ENCODE data around the gene XPO6.

The XPO6 gene

DNA sequence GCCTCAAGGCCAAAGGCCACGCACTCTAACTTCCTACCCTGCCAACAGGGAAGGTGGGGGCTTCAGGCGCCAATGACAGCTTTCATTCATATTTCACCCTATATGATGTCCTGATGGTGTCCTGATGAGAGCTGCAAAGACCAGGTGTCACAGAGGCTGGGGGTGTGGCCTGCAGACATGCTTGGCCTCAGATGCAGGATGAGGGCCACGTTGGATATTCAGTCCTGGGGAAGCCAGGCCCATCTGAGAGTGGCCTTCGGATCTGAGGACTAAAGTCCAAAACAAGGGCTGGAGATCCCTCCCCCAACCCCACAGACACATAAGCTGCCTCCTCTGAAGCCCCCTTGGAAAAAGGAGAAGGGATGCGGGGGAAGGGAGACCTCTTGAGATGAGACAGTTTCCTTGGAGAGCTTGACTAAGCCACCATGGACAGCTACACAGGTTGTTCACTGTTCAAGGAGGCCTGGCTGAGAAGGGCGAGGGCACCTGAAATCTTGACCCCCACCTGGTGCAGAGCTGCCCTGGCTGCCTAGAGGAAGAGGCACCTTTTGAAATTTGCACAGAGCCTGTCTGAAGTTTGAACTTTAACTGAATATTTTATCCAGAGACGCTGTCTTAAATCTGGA is 124.0 kb downstream of the XPO6 start:
- no peak for DNase-seq

DNA sequence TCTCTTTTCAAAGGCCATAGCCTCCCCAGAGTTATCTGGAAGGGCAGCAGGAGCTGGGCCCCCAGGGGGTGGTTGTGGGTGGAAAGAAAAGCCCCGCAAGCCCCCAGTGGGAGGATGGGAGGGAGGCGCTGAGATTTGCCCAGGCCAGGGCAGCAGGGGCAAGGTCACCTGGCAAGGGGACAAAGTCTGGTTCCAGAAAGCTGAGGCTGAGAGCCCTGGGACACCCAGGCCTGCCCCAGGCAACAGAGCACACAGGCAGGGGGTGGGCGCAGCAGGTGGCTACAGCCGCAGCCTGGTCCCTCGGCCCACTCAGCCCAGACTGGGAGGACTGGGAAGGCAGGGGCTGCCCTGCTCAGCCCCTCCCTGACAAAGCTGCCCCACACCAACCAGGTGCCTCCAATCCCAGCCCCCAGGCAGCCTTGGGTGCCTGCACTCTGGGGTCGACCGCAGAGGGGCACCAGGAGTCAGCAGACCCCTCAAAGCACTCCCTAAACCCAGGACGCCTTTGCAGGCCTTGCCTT is 124.6 kb downstream of the XPO6 start:
- no peak for DNase-seq

DNA sequence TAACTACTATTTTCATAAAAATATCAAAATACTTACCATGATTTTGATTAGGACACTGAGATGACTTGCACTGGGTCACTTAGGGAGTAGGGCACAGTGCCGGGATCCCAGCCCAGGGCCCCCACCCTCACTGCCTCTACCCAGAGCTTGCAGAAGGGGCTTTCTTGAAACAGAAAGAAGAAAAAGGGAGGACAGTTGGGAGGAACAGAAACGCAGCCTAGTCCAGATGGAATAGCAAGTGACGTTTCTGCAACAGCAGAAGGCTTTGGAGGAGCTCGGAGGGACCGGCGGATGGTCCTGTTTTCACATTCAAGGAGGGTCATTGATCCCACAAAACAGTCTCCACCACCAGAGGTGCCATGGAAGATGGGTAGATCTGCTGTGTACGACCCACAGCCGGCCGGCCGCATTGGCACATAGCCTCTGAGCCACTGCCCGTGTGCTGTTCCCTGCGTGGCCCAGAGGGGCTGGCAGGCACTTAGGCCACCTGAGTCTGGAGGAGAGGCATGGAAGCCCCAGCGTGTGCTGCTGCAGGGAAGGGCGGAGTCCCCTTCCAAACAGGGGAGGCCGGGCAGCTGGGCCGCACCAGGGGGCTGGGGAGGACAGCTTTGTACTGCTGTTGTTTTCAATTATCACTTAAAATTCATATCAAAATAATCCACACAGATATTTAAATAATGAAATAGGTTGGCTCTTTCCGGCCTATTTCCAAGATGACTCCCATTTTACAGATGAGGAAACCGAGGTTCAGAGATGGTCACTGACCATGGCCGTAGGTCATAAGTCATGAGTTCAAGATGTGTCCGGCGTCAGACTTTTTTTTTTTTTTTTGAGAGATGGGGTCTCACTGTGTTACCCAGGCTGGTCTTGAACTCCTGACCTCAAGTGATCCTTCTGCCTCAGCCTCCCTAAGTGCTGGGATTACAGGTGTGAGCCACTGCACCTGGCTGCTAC is 125.3 kb downstream of the XPO6 start:
- DNase-seq: no peak

DNA sequence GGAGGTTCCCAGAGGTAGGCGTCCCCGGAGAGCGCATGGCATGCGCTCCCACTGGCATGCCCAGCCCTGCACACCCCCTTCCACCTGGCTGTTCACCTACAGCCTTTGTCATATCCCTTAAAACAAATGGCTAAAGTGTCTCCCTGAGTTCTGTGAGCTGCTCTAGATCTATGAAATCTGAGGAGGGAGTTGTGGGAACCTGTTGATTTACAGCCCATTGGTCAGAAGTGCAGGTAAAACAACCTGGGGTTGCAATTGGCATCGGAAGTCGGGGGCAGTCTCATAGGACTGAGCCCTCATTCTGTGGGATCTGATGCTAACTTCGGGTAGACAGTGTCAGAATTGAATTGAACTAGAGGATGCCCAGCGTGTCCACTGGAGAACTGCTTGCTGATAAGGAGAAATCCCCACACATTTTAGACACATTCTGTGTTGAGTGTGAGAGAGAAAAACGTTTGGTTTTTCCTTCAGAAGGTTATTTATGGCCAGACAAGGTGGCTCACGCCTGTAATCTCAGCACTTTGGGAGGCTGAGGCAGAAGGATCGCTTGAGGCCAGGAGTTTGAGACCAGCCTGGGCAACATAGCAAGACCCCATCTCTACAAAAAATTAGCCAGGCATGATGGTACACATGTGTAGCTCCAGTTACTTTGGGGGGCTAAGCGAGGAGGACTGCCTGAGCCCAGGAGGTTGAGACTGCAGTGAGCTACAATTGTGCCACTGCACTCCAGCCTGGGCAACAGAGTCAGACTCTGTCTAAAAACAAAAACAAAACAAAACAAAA is 126.2 kb downstream of the XPO6 start:
- DNase-seq: no peak

DNA sequence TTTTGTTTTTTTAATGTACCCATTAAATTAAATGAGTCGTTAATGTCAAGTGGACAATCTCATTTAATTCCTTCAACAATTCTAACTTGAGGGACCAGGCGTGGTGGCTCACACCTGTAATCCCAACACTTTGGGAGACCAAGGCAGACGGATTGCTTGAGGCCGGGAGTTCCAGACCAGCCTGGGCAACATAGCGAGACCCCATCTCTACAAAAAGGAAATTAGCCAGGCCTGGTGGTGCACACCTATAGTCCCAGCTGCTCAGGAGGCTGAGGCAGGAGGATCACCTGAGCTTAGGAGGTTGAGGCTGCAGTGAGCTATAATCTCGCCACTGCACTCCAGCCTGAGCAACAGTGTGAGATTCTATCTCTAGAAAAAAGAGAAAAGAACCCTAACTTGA is 127.6 kb downstream of the XPO6 start:
- no peak for DNase-seq

DNA sequence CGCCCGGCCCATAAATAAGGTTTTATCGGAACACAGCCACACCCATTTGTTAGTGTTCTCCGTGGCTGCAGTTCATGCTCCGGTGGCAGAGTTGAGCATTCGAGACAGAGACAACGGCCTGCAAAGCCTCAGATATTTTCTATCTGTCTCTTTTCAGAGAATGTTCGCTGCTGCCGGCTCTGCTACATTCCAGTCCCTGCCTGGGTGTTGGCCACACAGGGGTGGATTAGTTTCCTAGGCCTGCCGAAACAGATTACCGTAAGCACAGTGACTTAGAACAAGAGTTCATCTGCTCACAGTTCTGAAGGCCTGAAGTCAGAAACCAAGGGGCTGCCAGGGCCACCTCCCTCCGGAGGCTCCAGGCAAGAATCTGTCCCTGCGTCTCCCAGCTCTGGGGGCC is 129.1 kb downstream of the XPO6 start:
- no peak for DNase-seq

DNA sequence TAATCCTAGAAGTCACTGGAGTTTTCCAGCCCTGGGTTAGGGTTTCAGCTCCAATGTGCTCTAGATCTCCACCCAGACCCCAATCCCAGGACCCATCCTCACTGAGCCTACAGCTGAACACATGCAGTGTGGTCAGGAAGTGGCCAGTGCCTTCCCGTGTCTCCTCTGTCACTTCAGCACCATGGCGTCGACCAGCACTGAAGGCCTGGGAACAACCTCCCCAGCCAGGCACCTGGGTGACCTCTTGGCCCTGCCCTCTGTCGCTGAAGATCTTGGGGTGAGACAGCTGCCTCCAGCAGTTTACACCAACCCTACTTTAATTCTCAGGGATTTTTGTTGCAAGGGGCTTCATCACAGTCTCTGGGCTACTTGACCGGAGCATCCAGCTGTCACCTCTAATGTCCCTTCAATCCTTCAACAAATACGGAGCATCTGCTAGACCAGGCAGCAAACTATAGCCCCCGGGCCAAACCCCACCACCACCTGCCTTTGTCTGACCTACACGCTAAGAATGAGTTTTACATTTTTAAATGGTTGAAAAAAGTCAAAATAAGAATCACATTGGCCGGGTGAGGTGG is 130.3 kb downstream of the XPO6 start:
- DNase-seq: no peak

DNA sequence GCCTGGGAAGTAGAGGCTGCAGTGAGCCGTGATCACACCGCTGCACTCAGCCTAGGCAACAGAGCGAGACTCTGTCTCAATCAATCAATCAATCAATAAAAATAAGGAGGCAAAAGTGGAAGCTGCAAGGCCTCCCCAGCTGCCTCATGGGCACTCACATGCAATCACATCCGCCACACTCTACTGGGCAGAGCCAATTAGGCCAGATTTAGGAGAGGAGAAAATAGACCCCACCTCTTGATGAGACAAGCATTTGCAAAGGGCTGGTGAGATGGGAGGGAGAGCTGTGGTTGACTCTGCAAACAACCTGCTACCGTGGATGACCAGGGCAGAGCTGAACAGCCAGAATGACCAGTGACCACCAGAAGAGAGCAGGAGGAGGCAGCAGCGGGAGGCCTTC is 133.5 kb downstream of the XPO6 start:
- DNase-seq: no peak

DNA sequence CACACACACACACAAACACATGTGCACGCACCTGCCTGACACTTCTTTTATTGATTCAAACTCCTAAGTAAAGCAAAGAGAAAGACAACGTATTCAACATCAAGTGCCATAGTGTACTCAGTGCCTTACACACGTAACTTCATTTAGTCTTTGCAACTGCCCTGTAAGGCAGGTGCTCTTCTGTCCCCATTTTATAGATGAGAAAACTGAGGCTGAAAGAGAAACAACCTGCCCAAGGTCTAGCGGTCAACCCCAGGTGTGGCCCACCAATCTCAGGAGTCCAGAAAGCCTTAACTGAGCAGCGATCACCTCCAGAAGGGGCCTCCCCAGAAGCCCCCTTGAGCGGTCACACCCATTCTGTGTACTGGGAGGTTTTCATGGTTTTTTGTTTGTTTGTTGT is 137.9 kb downstream of the XPO6 start:
- no peak for DNase-seq

DNA sequence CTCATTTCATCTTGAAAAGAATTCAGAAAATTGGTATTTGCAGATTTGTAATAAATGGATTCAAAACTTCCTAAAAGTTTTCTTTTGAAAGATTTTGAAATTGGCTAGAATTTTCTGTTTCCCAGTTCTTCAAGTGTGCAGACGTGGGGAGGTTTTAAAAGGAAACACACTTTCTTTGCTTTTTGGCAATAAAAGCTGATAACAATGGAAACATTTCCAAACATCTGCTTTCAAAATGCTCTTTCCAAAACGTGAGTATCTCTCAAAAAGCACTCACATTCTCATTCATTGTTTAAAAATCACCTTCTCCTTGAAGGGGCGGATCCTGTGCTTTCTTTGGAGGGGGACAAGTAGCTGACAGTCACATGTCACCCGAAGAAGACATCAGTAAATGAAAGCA is 139.7 kb downstream of the XPO6 start:
- DNase-seq: no peak

DNA sequence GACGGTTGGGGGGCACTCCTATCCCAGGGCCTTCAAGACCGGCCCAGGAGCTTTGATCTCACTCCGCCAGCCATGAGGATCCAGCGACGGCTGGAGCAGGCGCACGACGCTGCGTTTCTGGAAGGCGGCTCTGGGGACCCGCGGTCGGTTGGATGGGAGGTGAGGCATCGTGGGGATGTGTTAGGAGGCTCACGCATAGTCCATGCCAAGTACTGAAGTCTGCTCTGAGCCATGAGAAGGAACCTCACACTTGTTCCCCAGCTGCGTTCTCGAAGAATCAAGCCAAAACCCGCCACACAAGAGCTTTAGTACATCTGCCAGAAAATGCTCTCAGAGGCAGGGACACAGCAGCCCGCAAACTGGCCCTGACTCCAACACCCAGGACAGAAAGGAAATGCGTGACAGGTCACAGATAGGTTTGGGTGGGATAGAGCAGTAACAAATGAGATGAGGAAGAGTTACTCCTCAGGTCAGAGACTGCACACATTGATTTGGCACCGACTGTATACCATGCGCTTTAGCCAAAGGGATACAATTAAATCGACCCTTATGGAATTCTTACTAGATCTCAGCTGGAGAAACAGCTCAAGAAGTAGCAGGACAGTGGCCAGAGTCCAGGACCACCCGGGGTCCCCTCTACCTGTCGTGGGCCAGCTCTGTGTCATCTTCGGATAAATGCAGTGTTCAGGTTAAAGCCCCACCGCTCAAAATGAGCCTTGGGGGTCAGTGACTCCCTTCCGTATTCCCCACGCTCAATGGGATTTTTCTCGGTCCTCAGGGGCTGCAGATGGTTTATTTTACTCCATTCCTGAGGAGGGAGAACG is 141.6 kb downstream of the XPO6 start:
- no peak for DNase-seq

DNA sequence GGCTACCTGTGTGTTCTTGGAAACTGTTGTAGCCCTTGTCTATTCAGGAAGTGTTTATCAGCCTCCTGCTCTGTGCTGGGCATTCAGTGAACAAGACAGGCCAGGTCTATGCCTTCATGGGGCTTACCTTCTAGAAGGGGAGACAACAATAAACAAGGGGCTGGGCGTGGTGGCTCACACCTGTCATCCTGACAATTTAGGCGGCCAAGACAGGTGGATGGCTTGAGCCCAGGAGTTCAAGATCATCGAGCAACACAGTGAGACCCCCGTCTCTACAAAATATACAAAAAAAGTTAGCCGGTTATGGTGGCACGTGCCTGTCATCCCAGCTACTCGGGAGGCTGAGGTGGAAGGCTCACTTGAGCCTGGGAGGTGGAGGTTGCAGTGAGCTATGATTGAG is 142.8 kb downstream of the XPO6 start:
- no peak for DNase-seq

DNA sequence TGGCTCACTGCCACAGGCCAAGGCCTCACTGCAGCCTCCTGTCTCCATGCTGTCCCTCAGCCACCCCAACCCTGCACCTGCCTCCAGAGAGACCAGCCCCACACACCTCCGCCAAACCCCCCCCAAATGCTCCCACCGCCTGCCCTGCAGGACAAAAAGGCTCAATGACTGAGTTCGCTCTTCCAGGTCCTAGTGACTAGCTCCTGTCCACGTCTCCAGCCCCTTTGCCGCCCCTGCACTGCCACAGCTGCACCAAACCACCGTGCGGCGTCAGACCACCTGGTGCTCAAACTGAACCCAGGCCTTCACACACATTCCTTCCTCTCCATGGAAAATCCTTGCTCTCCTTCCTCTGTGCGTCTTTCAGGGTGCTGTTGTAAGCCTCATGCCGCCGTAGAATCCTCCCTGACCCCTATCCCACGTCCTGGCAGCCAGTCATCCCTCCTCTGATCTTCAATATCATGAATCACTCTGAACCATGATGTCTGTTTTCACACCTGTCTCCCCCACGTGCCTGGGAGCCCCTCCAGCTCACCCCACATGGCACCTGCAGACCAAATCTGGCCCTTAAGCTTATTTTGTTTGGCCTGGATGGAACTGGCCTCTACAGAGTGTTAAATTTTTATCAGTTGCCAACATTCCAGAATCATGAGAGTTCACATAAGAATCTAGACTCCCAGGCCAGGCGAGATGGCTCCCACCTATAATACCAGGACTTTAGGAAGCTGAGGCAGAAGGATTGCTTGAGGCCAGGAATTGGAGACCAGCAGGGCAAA is 144.0 kb downstream of the XPO6 start:
- no peak for DNase-seq

DNA sequence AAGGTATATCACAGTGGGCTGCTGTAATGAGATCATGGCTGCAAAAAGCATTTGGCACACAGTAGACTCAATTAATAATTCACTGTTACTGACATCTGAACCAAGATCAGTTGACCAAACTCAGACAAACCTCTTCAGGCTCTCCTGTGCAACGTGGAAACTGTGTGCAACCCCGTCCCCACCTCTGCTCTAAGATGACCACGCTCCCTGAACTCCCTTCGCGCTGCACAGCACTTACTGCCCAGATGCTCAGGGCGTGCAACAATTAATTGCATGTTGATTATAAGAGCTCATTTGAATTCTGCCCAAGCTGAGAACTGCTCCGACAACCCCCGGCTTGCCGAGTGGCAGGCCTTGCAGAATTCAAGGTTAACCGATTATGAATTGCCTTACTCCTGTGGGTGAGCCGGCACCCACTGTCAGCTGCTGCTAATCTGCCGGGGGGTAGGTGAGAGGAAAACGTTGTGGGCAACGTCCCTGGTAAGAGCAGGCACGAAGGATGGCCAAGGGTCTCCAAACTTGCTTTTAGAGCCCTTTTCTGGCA is 147.0 kb downstream of the XPO6 start:
- no peak for DNase-seq

DNA sequence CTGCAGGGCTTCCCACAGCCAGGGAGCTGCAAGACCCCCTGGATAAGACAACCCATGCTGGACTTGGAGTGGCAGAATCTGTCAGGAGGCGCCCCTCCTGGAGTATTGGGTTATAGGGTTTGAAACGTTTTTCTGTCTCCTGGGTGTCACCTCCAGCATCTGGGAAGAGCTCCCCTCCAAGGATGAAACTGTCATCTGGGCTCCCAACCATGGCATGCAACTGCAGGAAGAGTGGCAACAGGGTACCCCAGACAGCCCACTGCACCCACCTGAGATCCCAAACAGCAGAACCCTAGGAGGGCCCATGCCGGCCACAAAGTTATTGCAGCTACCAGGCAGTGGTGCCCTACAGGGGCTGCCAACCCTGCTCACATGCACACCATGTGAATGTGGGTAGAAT is 147.6 kb downstream of the XPO6 start:
- DNase-seq: no peak

DNA sequence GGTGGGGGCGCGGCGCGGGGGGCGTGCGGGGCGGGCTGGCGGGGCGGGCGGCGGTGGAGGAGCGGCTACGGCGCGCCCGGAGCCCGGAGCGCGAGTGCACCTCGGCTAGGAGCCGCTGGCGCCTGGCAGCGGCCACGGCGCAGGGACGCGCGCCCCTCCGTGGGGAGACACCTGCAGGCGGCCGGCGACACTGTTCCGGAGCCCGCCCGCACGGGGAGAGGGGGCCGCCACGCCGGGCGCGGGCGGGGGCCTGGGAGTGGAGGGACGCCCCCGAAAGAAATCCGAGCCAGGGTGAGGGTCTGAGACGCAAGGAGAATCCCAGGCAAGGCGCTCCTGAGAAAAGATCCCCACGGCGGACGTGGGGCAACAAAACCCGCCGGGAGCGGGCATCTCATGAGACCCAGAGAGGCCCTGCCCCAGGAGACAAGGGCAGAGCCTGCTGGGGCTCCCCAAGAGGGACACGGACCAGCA is 148.1 kb downstream of the XPO6 start, which contains the start of gene GSG1L:
TSS of gene GSG1L (minus strand) at position 124 of the 471 bp plus-strand sequence. CDS start 290 bp downstream, outside the sequence.
- no peak for DNase-seq

DNA sequence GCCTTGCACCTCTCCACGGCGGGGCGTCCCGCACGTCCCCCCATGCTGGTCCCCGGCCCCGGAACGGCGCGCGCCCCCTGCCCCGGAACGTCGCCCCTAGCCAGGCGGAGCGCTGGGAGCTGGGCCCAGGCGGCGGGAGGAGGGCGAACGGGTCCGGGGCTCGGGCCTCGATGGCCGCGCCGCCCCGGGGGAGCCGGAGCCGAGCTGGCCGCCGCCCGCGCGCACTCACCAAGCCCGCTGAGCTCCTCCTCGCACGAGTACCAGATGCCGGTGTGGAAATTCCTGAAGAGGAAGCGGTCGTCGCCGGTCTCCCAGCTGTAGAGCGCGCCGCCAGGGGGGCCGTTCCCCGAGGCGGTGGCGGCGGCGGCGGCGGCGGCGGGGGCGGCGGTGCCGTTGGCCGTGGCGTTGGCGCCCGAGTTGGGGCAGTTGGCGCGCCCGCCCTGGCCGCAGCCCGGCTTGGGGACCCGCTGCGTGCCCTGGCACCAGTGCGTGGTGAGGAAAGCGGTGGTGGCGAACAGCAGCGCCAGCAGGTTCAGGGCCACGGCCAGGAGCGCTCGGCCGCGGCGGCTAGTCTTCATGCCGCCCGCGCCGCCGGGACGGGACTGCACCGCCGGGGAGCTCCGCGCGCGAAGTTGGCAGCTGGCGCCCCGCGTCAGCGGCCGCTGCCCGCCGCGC is 148.8 kb downstream of the XPO6 start:
- DNase-seq: no peak

DNA sequence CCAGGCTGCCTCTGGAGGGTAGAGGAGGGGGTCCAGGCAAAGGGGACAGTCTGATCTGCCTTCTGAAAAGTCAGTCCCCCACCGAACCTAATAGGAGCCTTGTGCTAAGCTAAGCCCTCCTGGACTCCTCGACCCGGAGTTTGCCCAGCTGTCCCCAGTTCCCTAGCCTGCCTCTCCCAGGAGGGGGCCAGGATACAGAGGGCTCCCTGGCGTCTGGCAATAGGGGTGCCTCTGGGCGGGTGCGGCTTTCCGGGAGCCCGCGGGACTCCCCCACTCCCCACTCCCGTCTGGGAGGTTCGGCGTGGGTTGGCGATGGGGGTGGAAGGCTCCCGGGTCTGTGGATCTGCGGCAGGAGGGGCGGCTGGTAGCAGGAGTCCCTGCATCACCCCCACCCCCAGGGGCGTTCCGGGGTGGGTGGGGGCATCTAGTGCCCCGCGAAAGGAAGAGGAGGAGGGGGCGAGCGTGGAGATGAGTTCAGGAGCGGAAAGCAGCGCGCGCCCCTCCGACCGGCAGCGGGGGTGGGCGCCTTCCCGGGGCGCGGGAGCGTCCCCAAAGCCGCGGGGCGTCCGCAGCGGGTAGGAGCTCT is 149.4 kb downstream of the XPO6 start:
- no peak for DNase-seq

DNA sequence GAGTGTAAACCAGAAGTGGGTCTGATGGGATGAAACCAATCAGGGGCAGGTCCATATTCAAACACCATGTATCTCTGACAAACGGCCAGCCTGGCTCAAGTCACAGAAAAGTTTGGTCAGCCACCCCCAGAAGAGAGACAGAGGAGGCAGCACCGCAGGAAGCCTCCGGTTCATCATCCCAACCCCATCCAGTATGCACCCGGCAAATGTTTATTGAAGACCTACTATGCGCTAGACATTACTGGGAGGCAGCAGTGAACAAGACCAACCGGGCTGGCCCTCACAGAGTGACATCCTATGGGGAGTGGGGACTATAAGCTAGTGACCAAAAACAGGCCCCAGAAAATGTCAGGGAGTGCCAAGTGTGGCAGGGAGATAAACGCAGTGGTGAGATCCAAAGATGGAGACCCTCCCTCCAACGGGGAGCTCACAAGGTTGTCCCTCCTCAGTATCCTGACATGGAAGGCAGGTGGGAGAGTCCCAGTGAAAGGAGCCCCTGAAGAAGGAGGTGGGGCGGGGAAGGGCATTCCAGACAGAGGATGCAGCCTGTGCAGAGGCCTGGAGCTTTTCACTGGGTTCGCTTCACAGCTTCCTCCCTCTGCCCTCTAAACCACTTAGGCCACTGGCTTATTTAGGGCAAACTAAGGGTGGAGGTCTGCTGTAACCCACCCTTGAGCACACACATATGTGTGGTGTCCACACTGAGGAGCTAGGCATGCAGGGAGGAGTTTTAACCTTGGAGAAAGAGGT is 150.2 kb downstream of the XPO6 start:
- DNase-seq: no peak

All from activated gamma-delta T cell treated with Interleukin-2 at 50 U/mL for 16 hours (primary cell).